PC-9 (cell line): ENCODE results near the gene TIGAR.

Experiments
- EZH2 ChIP-seq: fragments of 200-600 bp; sonication (generic); IDR thresholded peaks from 2 replicates; pipeline ENCODE4 v1.8.0; 2017; ENCODE audit warnings: antibody characterized with exemption, low read depth
- TF ChIP-seq, protein P1 (sequence below): fragments of 200-600 bp; sonication (generic); conservative IDR thresholded peaks from 2 replicates; pipeline ENCODE4 v1.6.1; 2017; ENCODE audit warnings: mixed run types, antibody characterized with exemption, mild to moderate bottlenecking, moderate library complexity

DNA sequence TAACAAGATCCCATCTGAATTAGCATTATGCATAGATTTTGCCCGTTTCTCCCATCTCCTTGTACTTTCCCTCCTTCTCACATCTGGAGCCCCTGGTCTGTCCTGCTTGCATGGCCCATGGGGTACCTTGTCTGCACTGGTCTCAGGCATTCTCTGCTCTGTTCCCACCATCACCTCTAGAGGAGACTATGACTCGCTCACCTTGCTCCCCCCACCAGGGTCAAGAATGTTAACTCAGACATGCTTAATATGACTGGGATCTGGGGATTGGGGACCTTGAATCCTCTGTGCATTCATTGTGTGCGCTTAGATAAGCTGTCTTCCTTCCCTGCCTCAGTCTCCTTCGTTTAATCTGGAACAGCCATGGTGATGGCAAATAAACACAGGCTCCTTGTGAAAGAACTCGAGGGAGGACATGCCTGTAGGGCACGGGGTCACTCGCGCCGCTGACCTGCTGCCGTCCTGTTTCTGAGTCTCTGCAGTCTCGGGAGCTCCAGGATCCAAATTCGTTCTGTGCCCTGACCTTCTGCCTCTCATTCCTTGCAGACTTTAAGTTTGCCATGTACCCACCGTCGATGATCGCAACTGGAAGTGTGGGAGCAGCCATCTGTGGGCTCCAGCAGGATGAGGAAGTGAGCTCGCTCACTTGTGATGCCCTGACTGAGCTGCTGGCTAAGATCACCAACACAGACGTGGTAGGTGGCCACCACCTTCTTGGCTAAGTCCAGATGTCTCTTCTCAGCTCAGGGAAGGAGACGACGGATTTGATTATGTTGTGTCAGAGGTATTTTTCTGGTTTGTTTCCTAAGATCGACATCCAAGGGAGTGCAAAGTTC is 32.5 kb upstream of the TIGAR start:
- TF ChIP-seq, protein P1, sequence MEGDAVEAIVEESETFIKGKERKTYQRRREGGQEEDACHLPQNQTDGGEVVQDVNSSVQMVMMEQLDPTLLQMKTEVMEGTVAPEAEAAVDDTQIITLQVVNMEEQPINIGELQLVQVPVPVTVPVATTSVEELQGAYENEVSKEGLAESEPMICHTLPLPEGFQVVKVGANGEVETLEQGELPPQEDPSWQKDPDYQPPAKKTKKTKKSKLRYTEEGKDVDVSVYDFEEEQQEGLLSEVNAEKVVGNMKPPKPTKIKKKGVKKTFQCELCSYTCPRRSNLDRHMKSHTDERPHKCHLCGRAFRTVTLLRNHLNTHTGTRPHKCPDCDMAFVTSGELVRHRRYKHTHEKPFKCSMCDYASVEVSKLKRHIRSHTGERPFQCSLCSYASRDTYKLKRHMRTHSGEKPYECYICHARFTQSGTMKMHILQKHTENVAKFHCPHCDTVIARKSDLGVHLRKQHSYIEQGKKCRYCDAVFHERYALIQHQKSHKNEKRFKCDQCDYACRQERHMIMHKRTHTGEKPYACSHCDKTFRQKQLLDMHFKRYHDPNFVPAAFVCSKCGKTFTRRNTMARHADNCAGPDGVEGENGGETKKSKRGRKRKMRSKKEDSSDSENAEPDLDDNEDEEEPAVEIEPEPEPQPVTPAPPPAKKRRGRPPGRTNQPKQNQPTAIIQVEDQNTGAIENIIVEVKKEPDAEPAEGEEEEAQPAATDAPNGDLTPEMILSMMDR: no peak
- no peak for TF ChIP-seq EZH2
